ENCODE data around the gene EMX1. TPM values are rescaled to one million over a fixed set of nuclear protein-coding genes. Genes with fewer than 3 reads are reported as not detected.

Gene EMX1
- total RNA-seq, 1 donor from 2014 or later = 0.54 TPM

DNA sequence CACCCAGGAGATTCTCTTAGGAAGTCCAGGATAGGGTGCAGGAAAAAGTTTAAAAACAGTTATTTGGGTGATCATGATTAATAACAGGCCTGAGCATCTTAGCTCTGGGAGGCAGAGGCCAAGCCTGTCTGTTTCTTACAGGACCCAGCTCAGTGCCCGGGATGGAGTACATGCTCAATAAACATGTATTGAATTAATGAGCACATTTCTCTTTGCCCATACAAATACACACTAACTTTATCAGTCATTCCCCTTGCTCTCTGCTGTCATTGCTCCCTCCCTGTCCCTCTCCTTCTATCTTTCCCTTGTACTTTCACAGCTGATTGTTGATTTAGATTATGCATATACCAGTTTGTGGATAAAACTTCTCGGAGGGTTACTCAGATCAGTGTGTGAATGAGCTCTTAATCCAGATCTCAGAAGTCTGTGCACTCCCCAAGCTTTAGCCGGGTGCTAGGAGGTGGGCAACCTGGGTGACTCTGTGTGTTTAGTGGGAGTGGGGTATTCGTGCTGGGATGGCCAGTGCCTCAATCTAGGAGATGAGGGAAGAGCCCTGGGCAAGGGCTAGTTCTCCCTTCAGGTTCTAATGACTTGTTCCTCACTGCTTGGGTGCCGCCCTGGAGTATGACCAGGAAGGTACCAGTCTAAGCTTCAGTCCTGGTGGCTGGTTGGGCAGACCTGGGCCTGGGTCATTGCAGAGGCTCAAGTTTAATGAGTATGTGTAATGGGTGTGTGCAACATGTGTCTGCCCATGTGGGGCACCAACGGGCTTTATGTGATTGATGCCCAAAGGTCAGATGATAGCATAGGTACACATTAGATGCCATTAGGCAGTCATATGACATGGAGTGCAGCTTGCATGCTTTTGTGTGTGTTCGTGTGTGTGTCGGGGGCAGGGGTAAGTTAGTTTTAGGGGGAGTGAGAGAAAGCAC, 10.6 kb downstream of the EMX1 start:
- no peak for DNase-seq
- Mint-ChIP-seq H3K36me3 (ENCODE audit: unreplicated experiment) (no peaks in the 10 kb centered on the region), H3K9me3 (ENCODE audit: unreplicated experiment) (peaks cover 4% of the 10 kb centered on the region), H3K27ac (ENCODE audit: unreplicated experiment) (no peak overlapping the region), H3K4me1 (ENCODE audit: low read depth, unreplicated experiment) (no peaks in the 10 kb centered on the region), H3K4me3 (ENCODE audit: unreplicated experiment) (no peak overlapping the region), H3K27me3 (ENCODE audit: unreplicated experiment) (peaks cover 15% of the 10 kb centered on the region)
- TF ChIP-seq, protein P1, sequence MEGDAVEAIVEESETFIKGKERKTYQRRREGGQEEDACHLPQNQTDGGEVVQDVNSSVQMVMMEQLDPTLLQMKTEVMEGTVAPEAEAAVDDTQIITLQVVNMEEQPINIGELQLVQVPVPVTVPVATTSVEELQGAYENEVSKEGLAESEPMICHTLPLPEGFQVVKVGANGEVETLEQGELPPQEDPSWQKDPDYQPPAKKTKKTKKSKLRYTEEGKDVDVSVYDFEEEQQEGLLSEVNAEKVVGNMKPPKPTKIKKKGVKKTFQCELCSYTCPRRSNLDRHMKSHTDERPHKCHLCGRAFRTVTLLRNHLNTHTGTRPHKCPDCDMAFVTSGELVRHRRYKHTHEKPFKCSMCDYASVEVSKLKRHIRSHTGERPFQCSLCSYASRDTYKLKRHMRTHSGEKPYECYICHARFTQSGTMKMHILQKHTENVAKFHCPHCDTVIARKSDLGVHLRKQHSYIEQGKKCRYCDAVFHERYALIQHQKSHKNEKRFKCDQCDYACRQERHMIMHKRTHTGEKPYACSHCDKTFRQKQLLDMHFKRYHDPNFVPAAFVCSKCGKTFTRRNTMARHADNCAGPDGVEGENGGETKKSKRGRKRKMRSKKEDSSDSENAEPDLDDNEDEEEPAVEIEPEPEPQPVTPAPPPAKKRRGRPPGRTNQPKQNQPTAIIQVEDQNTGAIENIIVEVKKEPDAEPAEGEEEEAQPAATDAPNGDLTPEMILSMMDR (IDR thresholded peaks at IDR 0.05; ENCODE audit: partially characterized antibody, unreplicated experiment) = no peak

DNA sequence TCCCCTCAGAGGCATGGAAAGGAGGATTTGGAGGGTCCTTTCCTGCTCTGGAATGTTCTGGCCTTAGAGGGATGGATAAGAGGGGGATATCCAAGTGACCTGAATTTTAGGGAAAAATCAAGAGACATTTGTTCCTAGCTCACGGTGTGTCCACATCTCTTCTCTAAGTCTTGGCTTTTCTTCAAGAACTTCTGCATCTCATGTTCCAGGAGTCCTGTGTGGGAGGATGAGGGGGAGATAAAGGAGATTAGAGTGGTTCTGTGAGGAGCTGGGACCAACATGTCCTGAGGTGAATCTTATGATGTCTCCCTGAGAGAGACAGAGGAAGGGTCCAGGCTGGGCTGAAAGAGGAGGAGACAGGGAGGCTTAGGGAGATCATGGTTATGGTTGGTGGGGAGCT, 11.7 kb downstream of the EMX1 start:
- no peak for DNase-seq
- Mint-ChIP-seq H3K27me3 (ENCODE audit: unreplicated experiment) (peaks cover 8% of the 10 kb centered on the region), H3K27ac (ENCODE audit: unreplicated experiment) (no peak overlapping the region), H3K4me1 (ENCODE audit: low read depth, unreplicated experiment) (no peaks in the 10 kb centered on the region), H3K9me3 (ENCODE audit: unreplicated experiment) (peaks cover 2% of the 10 kb centered on the region), H3K4me3 (ENCODE audit: unreplicated experiment) (no peak overlapping the region), H3K36me3 (ENCODE audit: unreplicated experiment) (no peaks in the 10 kb centered on the region)
- TF ChIP-seq, protein P1 (IDR thresholded peaks at IDR 0.05; ENCODE audit: partially characterized antibody, unreplicated experiment) = no peak

DNA sequence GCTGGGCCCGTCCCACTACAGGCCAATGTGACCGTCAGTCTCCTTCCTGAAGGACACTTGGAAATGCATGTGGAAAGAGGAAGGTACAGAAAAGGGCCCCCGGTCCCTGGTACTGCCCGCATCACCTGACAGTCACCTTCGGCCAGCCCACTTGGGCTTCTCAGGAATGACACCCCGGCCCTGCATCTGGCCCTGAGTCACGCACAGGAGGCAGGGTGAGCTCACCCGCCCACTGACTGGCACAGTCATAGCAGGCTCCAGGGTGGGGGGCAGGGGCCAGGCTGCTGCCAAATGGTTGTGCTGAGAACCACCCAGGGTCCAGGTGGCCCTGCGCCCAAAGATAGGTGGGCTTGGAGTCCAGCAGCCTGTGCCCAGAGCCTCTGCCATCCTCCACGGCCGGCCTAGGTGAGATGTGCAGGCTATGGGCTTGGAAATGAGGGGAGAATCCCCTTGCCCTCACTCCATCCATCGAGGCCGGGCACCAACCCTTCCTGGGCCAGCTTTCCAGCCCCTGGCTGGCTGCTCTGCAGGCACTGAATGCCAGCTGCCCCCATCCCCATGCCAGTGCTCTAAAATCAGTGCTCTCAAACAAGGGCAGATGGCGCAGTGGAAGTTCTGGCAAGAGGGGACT, 14.1 kb downstream of the EMX1 start:
- DNase-seq = no peak
- peaks cover 2% of the 10 kb centered on the region for H3K9me3 Mint-ChIP-seq (ENCODE audit: unreplicated experiment)
- no peak overlapping the region for H3K27ac Mint-ChIP-seq (ENCODE audit: unreplicated experiment)
- peaks cover 4% of the 10 kb centered on the region for H3K27me3 Mint-ChIP-seq (ENCODE audit: unreplicated experiment)
- H3K4me1 Mint-ChIP-seq (ENCODE audit: low read depth, unreplicated experiment) = peaks cover 3% of the 10 kb centered on the region
- H3K4me3 Mint-ChIP-seq (ENCODE audit: unreplicated experiment) = no peak overlapping the region
- no peaks in the 10 kb centered on the region for H3K36me3 Mint-ChIP-seq (ENCODE audit: unreplicated experiment)
- TF ChIP-seq, protein P1 (IDR thresholded peaks at IDR 0.05; ENCODE audit: partially characterized antibody, unreplicated experiment) = no peak

DNA sequence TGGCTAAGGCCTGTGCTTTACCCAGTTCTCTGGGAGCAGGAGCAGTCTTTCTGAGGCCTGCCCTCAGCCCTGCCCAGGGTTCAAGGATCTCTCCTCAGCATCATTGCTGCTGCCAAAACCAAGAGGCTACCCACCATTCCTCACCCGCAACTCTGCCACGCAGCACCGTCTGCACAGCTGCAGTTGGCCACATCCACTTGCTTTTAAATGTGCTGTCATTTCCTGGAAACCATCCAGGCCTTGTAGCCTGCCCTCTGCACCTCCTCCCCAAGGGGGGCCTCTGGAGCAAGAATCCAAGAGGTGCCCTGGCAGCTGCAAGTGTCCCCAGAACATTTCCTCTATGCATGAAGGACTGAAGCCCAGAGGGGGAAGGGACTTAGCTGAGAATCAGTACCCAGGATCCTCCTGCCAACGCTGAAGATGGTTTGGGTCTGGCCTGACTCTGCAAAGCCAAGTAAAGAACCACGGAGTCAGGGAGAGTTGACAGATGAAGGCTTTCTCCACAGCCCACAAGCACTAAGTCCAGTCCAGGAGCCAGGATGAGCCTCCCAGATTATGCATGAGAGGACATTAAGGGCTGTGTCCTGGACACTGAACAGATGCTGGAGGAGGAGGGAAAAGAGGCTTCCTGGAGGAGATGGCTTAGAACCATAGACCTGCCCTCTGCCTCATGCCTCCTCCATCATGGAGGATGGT, 14.9 kb downstream of the EMX1 start:
- Mint-ChIP-seq H3K27me3 (ENCODE audit: unreplicated experiment) (peaks cover 4% of the 10 kb centered on the region), H3K27ac (ENCODE audit: unreplicated experiment) (no peak overlapping the region)

More for the DNA sequence above, 14.9 kb downstream of the EMX1 start:
- peaks cover 2% of the 10 kb centered on the region for H3K9me3 Mint-ChIP-seq (ENCODE audit: unreplicated experiment)
- TF ChIP-seq, protein P1 (IDR thresholded peaks at IDR 0.05; ENCODE audit: partially characterized antibody, unreplicated experiment) = no peak
- H3K4me3 Mint-ChIP-seq (ENCODE audit: unreplicated experiment) = no peak overlapping the region
- DNase-seq = no peak
- H3K4me1 Mint-ChIP-seq (ENCODE audit: low read depth, unreplicated experiment) = peaks cover 5% of the 10 kb centered on the region
- H3K36me3 Mint-ChIP-seq (ENCODE audit: unreplicated experiment) = no peaks in the 10 kb centered on the region
